H9 (cell line): ENCODE results near the gene EML1. TPM values are rescaled to one million over a fixed set of nuclear protein-coding genes. Genes with fewer than 3 reads are reported as not detected.

ENCODE experiments used
- DNase-seq: peaks from one replicate; pipeline ENCODE4 v3.0.0-alpha.2; 2017
- H2AFZ ChIP-seq: one replicate; pipeline ENCODE4 v1.6.1; 2013; ENCODE audit warnings: mild to moderate bottlenecking, low read length, control low read depth, moderate library complexity
- H2AK5ac ChIP-seq: 2 replicates; pipeline ENCODE4 v1.6.1; 2013; ENCODE audit warnings: low read length, control low read depth, mixed read lengths; ENCODE audit not compliant: insufficient read length
- H2BK120ac ChIP-seq: one replicate; pipeline ENCODE4 v1.6.1; 2013; ENCODE audit warnings: low read depth, mild to moderate bottlenecking, low read length, control low read depth, inconsistent platforms; ENCODE audit not compliant: poor library complexity, severe bottlenecking
- H2BK12ac ChIP-seq: 2 replicates; pipeline ENCODE4 v1.6.1; 2013; ENCODE audit warnings: low read length, control low read depth, mixed read lengths, low read depth; ENCODE audit not compliant: insufficient read length
- H2BK15ac ChIP-seq: 2 replicates; pipeline ENCODE4 v1.6.1; 2013; ENCODE audit warnings: low read depth, low read length, control low read depth
- H2BK20ac ChIP-seq: one replicate; pipeline ENCODE4 v1.6.1; 2013; ENCODE audit warnings: low read depth, mild to moderate bottlenecking, low read length, control low read depth, inconsistent platforms; ENCODE audit not compliant: poor library complexity, severe bottlenecking
- H2BK5ac ChIP-seq: 2 replicates; pipeline ENCODE4 v1.6.1; 2013; ENCODE audit warnings: low read length, control low read depth, mixed read lengths; ENCODE audit not compliant: insufficient read length
- H3K14ac ChIP-seq: 2 replicates; pipeline ENCODE4 v1.6.1; 2013; ENCODE audit warnings: low read length, control low read depth; ENCODE audit not compliant: insufficient read depth
- H3K18ac ChIP-seq: 2 replicates; pipeline ENCODE4 v1.6.1; 2013; ENCODE audit warnings: low read depth, mild to moderate bottlenecking, mixed read lengths, low read length, control low read depth; ENCODE audit not compliant: insufficient read length
- H3K23ac ChIP-seq: 2 replicates; pipeline ENCODE4 v1.6.1; 2013; ENCODE audit warnings: low read length, control low read depth, mixed read lengths, low read depth; ENCODE audit not compliant: insufficient read length
- H3K23me2 ChIP-seq: 2 replicates; pipeline ENCODE4 v1.6.1; 2013; ENCODE audit warnings: low read depth, mild to moderate bottlenecking, mixed read lengths, low read length, control low read depth; ENCODE audit not compliant: insufficient read length, poor library complexity, severe bottlenecking
- H3K27ac ChIP-seq: 2 replicates; pipeline ENCODE4 v1.5.1; 2013; ENCODE audit warnings: low read length, control low read depth, mixed read lengths, low read depth; ENCODE audit not compliant: insufficient read length
- H3K27me3 ChIP-seq: 2 replicates; pipeline ENCODE4 v1.6.1; 2013; ENCODE audit warnings: low read length, control low read depth, inconsistent platforms; ENCODE audit not compliant: insufficient read depth
- H3K4ac ChIP-seq: 2 replicates; pipeline ENCODE4 v1.6.1; 2013; ENCODE audit warnings: low read depth, mild to moderate bottlenecking, control low read depth, inconsistent platforms, low read length, moderate library complexity
- H3K4me1 ChIP-seq: 2 replicates; pipeline ENCODE4 v1.6.1; 2013; ENCODE audit warnings: low read length, control low read depth, inconsistent platforms; ENCODE audit not compliant: insufficient read depth
- H3K4me2 ChIP-seq: 2 replicates; pipeline ENCODE4 v1.6.1; 2013; ENCODE audit warnings: low read length, control low read depth, mixed read lengths; ENCODE audit not compliant: insufficient read length, insufficient read depth
- H3K56ac ChIP-seq: 2 replicates; pipeline ENCODE4 v1.6.1; 2013; ENCODE audit warnings: low read depth, mild to moderate bottlenecking, mixed read lengths, low read length, control low read depth; ENCODE audit not compliant: insufficient read length
- H3K79me1 ChIP-seq: 2 replicates; pipeline ENCODE4 v1.6.1; 2013; ENCODE audit warnings: low read depth, mild to moderate bottlenecking, moderate library complexity, low read length, control low read depth, inconsistent platforms; ENCODE audit not compliant: insufficient read depth, poor library complexity, severe bottlenecking
- H3K79me2 ChIP-seq: 2 replicates; pipeline ENCODE4 v1.6.1; 2013; ENCODE audit warnings: low read length, control low read depth, inconsistent platforms; ENCODE audit not compliant: insufficient read depth
- H3K9ac ChIP-seq: 2 replicates; pipeline ENCODE4 v1.6.1; 2013; ENCODE audit warnings: low read length, control low read depth, mixed read lengths; ENCODE audit not compliant: insufficient read length; ENCODE audit errors: extremely low read depth
- H3K9me3 ChIP-seq: one replicate; pipeline ENCODE4 v1.6.1; 2013; ENCODE audit warnings: low read depth, low read length, inconsistent platforms; ENCODE audit not compliant: control insufficient read depth
- H3T11ph ChIP-seq: one replicate; pipeline ENCODE4 v1.6.1; 2013; ENCODE audit warnings: mild to moderate bottlenecking, low read length, control low read depth, inconsistent platforms
- H4K20me1 ChIP-seq: one replicate; pipeline ENCODE4 v1.6.1; 2013; ENCODE audit not compliant: control insufficient read depth, insufficient read length, insufficient read depth
- H4K5ac ChIP-seq: 2 replicates; pipeline ENCODE4 v1.6.1; 2013; ENCODE audit warnings: low read depth, mild to moderate bottlenecking, mixed read lengths, low read length, control low read depth; ENCODE audit not compliant: insufficient read length
- H4K8ac ChIP-seq: replicated peaks from 2 replicates; pipeline ENCODE4 v1.6.1; 2013; ENCODE audit warnings: low read length, control low read depth, mixed read lengths, low read depth; ENCODE audit not compliant: insufficient read length
- H4K91ac ChIP-seq: 2 replicates; pipeline ENCODE4 v1.6.1; 2013; ENCODE audit warnings: low read depth, mild to moderate bottlenecking, moderate library complexity, mixed read lengths, low read length, control low read depth; ENCODE audit not compliant: insufficient read length
- H3K27ac Mint-ChIP-seq, 3 experiments: 2 replicates in 2 of 3; 3 replicates in 1 of 3; pipeline ENCODE4 v1.8.0; 2020 to 2021; ENCODE audit warnings: mixed read lengths in 3 of 3, mild to moderate bottlenecking in 1 of 3, moderate library complexity in 1 of 3
- H3K27me3 Mint-ChIP-seq: 2 replicates; pipeline ENCODE4 v1.8.0; 2021; ENCODE audit warnings: low read depth, mild to moderate bottlenecking, moderate library complexity, mixed read lengths
- H3K36me3 Mint-ChIP-seq, 3 experiments: 2 replicates in 2 of 3; 3 replicates in 1 of 3; pipeline ENCODE4 v1.8.0; 2020 to 2021; ENCODE audit warnings: low read depth in 3 of 3, mixed read lengths in 3 of 3; ENCODE audit not compliant: insufficient read depth in 1 of 3
- H3K4me1 Mint-ChIP-seq, 2 experiments: 2 replicates each; pipeline ENCODE4 v1.8.0; 2020; ENCODE audit warnings: mixed read lengths in 2 of 2
- H3K4me3 Mint-ChIP-seq, 2 experiments: 2 replicates in 1 of 2; 3 replicates in 1 of 2; pipeline ENCODE4 v1.8.0; 2020 to 2021; ENCODE audit warnings: mild to moderate bottlenecking in 2 of 2, mixed read lengths in 2 of 2, moderate library complexity in 1 of 2
- H3K9me3 Mint-ChIP-seq, 2 experiments: 2 replicates in 1 of 2; 3 replicates in 1 of 2; pipeline ENCODE4 v1.8.0; 2020; ENCODE audit warnings: mild to moderate bottlenecking in 2 of 2, mixed read lengths in 2 of 2, moderate library complexity in 1 of 2
- CTCF ChIP-seq: fragments of 200-600 bp; sonication (generic); conservative IDR thresholded peaks from 3 replicates; pipeline ENCODE4 v1.8.0; 2021; ENCODE audit warnings: antibody characterized with exemption, mild to moderate bottlenecking
- WGBS: extraction: QIAGEN DNeasy Blood & Tissue Kit; methylation state at CpG from one replicate; pipeline ENCODE4 v1.1.7; 2013; ENCODE audit warnings: missing lambda C conversion rate, low lambda C conversion rate, mixed read lengths; ENCODE audit not compliant: insufficient read length; ENCODE audit errors: extremely low coverage; 5-methylcytosine and 5-hydroxymethylcytosine counted together
- total RNA-seq: library from RNA; stranded (reverse); gene quantifications from 2 replicates; pipeline ENCODE4 v1.2.1, GENCODE V29; 2021

The EML1 gene
- total RNA-seq, 1 experiment from 2014 or later: 16.7 TPM

GRCh38 chr14:99750746-99751450 is 42.3 kb upstream of the EML1 start:
- H3K79me1 ChIP-seq: no peaks in the 10 kb centered on the region
- H3T11ph ChIP-seq: no peak overlapping the region
- H3K27me3 Mint-ChIP-seq: peaks cover 20% of the 10 kb centered on the region
- no peak overlapping the region for H3K18ac ChIP-seq
- H3K56ac ChIP-seq: no peak overlapping the region
- TF ChIP-seq CTCF: no peak
- H3K4me2 ChIP-seq: no peak overlapping the region
- no peak overlapping the region for H2BK5ac ChIP-seq
- H4K20me1 ChIP-seq: no peaks in the 10 kb centered on the region
- H3K4me1 Mint-ChIP-seq: peaks cover 11 to 19% of the 10 kb centered on the region in 2 experiments
- H3K79me2 ChIP-seq: no peaks in the 10 kb centered on the region
- H3K4me3 Mint-ChIP-seq: no peak overlapping the region
- no peaks in the 10 kb centered on the region for H3K27me3 ChIP-seq
- WGBS: no CpG with 5 or more reads among the region's 11 CpGs
- no peak overlapping the region for H4K91ac ChIP-seq
- H2BK20ac ChIP-seq: no peak overlapping the region
- H3K9ac ChIP-seq: no peak overlapping the region
- no peak overlapping the region for H2BK15ac ChIP-seq
- no peak overlapping the region for H4K8ac ChIP-seq
- H2AK5ac ChIP-seq: no peak overlapping the region
- no peaks in the 10 kb centered on the region for H3K9me3 Mint-ChIP-seq
- no peaks in the 10 kb centered on the region for H3K23me2 ChIP-seq
- peak overlapping the region in 1 of 3 experiments; percentile 14; a peak in 1 of 7 replicates for H3K27ac Mint-ChIP-seq
- DNase-seq: no peak
- H2AFZ ChIP-seq: no peak overlapping the region
- no peak overlapping the region for H3K23ac ChIP-seq
- H3K9me3 ChIP-seq: no peaks in the 10 kb centered on the region
- no peak overlapping the region for H4K5ac ChIP-seq
- no peak overlapping the region for H2BK120ac ChIP-seq
- H3K14ac ChIP-seq: no peak overlapping the region
- peaks cover 3% of the 10 kb centered on the region; the same call in 1 of the 2 replicates for H3K4me1 ChIP-seq
- H2BK12ac ChIP-seq: no peak overlapping the region
- H3K27ac ChIP-seq: no peak overlapping the region
- H3K4ac ChIP-seq: no peak overlapping the region
- H3K36me3 Mint-ChIP-seq: no peaks in the 10 kb centered on the region
